GM18498 (cell line): ENCODE measurements around the gene CD81.
"Not testable (repeated sequence)": the region's sequence is repeated elsewhere in the genome, so short reads cannot be mapped to it uniquely, and the experiment has no call there.

Experiments
- ATAC-seq: cut with Tn5 transposase; IDR thresholded peaks from one replicate; pipeline ENCODE4 v1.9.1; 2021; ENCODE audit warnings: mild to moderate bottlenecking, moderate library complexity; ENCODE audit not compliant: unreplicated experiment

The CD81 gene

GRCh38 chr11:2355000-2355644, 22.0 kb upstream of the CD81 start:
- ATAC-seq = no peak

DNA sequence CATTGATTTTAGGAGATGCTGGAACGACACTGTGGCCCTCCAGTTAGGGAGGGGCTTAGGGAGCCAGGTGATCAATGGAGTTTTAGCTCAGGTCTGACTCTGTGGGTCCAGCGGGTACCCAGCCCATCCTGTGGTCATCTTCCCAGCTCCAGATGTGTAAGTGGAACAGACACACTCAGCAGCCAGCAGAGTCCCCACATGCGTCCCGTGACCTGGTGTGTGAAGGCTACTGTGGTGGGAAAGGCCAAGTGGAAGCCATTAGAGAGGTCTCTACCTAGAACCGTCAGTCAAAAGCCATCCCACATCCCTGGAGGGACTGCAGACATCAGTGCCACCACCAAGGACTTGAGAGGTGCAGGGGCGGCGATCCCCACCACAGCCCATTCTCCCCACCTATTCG, 19.9 kb upstream of the CD81 start:
- no peak for ATAC-seq

DNA sequence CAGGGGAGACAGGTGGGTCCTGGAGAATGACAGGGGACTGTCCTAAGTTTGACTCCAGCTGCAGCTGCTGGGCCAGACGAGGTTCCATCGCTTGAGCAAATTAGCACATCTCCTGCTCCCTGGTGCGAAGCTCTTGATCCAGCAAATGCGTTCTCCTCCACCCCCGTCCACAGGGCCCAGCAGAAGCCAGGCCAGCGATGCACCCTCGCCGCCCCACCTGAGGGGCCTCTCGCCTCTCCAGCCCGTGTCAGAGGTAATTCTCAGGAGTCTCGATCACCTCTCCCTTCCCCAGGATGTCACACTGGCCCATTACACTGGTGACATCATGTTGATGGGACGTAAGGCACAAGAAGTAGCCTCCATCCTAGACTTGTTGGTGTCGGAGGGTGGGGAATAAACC, 19.5 kb upstream of the CD81 start:
- ATAC-seq = not testable (repeated sequence)

- ATAC-seq = no peak
Observed at GRCh38 chr11:2358754-2359442, 18.2 kb upstream of the CD81 start.

- ATAC-seq = no peak
Observed at GRCh38 chr11:2359557-2359956, 17.6 kb upstream of the CD81 start.

DNA sequence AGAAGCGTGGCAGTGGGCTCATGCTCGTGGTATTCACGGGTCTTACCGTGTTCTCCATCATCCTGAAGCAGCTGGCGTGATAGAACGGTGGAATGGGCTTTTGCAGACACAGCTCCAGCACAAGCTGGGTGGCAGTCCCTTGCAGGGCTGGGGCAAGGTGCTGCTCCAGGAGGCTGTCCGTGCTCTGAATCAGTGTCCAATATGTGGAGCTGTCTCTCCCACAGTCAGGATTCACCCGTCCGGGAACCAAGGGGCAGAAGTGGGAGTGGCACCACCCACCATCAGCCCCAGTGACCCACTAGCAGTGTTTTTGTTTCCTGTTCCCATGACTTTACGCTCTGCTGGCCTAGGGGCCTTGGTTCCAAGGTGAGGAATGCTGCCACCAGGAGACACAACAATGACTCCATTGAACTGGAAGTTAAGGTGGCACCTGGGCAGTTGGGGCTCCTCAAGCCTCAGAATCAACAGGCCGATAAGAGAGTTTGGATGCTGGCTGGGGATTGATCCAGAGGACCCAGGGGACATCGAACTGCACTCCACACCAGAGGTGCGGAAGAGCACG, 16.9 kb upstream of the CD81 start:
- no peak for ATAC-seq

DNA sequence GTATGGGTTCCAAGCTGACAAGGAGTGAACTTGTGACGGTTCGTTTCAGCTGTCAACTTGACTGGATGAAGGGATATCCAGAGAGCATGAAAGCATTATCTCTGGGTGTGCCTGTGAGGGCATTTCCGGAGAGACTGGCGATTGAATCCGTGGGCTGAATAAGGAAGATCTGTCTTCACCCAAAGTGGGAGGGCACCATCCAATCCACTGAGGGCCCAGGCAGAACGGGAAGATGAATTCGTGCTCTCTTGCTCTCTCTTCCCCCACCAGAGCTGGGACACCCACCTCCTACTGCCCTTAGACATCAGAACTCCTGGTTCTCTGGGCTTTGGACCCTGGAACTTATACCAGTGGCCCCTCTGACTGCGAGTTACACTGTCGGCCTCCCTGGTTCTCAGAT, 15.5 kb upstream of the CD81 start:
- no peak for ATAC-seq

- ATAC-seq = no peak
Observed at GRCh38 chr11:2362414-2362813, 14.7 kb upstream of the CD81 start.

DNA sequence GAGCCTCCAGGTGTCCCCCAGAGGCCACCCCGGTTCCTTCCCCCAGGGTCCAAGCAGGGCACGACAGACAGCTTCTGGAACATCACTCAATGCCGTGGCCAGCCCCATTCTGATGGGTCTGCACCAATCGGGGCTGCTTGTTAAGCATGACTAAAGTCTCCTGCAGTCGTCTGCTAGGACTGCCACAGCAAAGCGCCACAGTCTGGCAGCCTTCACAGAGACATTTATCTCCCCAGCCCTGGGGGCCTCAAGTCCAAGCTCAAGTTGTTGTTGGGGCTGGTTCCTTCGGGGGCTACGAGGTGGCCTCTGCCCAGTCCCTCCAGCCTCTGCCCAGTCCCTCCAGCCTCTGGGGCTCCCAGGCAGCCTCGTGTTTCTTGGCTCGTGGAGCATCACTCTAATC, 14.0 kb upstream of the CD81 start:
- no peak for ATAC-seq

DNA sequence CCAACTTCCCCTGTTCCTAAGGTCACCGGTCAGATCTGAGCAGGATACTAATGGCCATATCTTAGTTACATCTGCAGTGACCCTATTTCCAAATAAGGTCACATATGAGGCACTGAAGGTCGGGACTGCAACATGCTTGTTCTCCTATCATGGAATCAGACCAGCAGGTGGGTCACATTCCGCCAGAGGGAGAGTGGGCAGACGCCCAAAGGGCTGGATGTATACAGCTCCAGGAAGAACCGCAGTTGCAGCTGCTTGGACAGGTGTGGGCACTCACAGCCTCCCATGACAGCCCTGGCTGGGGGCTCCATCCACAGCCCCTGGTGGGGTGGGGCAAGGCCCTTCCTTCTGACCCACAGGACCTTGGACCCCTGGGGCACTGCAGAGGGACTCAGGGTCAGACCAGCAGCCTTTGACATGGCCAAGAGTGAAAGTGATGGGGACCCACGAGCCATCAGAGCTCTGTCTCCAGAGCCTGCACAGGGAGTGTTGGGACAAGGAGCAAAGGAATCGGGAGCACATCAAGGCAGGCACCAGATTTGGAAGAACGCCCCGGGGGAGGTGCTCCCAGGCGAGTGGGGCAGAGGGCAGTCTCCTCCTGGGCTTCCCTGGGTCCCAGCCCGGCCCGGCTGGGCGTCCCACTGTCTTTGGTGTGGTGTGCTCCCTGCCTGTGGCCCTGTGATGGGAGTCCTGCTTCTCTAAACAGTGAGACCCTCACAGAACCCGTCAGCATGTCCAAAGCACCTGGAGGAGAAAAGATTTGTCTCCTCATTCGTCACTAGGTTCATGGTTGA, 13.3 kb upstream of the CD81 start:
- ATAC-seq = no peak

GRCh38 chr11:2364386-2364785, 12.7 kb upstream of the CD81 start:
- not testable (repeated sequence) for ATAC-seq

GRCh38 chr11:2365571-2366210, 11.4 kb upstream of the CD81 start:
- ATAC-seq = no peak

- no peak for ATAC-seq
Observed at GRCh38 chr11:2366276-2366675, 10.8 kb upstream of the CD81 start.

GRCh38 chr11:2366733-2367132, 10.4 kb upstream of the CD81 start:
- ATAC-seq = no peak

GRCh38 chr11:2367266-2368160, 9.6 kb upstream of the CD81 start:
- no peak for ATAC-seq

GRCh38 chr11:2368178-2368850, 8.8 kb upstream of the CD81 start:
- ATAC-seq = no peak

DNA sequence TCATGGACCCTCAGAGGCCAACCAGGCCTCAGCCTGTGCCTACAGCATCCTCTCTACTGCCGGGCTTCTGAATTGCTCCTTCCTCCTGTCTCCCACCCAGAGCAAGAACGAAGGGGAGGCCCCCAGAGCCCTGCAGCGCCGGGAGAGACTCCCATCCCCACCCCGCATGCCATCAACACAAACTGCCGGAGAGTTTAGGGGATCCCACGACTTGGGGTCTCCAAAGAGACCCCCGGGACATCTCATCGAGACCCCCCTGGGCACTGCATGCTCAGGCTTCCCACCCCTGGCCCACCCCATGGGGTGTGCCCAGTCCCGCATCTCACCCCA, 8.3 kb upstream of the CD81 start:
- ATAC-seq = no peak

GRCh38 chr11:2369320-2369719, 7.8 kb upstream of the CD81 start:
- ATAC-seq = no peak

DNA sequence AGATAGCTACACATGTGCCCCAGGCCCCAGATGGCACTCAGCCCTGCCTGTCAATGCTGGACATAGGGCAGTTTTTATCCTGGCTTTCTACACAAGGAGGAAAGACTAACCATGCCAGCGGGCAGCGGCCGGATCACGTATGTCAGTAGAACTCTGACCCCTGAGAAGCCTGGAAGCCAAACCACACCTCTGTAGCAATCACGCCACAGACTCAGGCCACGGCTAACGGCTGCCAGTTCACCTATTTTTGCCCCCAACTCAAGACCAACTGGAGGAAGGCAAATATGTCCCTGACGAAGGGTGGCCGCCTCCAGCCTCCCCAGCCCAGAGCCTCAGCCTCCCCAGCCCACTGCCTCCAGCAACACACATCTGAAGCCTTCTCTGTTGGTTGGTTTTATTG, 7.2 kb upstream of the CD81 start:
- ATAC-seq = no peak
